Vagina (tissue), 2 donors: Measurements from ENCODE around the gene ACAP1. TPM values are rescaled to one million over a fixed set of nuclear protein-coding genes. Genes with fewer than 3 reads are reported as not detected.
A peak's percentile ranks its signal among the peaks of the same experiment; 100 is the strongest.

Experiments used
- DNase-seq, 2 donors: peaks; one replicate each; pipeline ENCODE4 v3.0.0-alpha.2; 2017; ENCODE audit errors: extremely low spot score in 2 of 2
- H3K27ac ChIP-seq: fragments of 200-600 bp; sonication (generic); one replicate; pipeline ENCODE4 v1.5.1; 2019
- H3K27me3 ChIP-seq: fragments of 200-600 bp; sonication (generic); one replicate; pipeline ENCODE4 v1.5.1; 2019
- H3K36me3 ChIP-seq, 2 donors: fragments of 200-600 bp; sonication (generic); one replicate each; pipeline ENCODE4 v1.5.1; 2017 to 2019
- H3K4me1 ChIP-seq: fragments of 200-600 bp; sonication (generic); one replicate; pipeline ENCODE4 v1.5.1; 2019
- H3K4me3 ChIP-seq, 2 donors: fragments of 200-600 bp; sonication (generic); 1 replicate in 1 of 2; 2 replicates in 1 of 2; pipeline ENCODE4 v1.5.1; 2016 to 2019
- H3K9me3 ChIP-seq: fragments of 200-600 bp; sonication (generic); one replicate; pipeline ENCODE4 v1.5.1; 2019
- CTCF ChIP-seq, 3 experiments: fragments of 450-650 bp in 2 of 3; fragments of 200-600 bp in 1 of 3; sonication (generic) in 1 of 3; IDR thresholded peaks; one replicate each; pipeline ENCODE4 v1.5.1; 2017 to 2019; ENCODE audit warnings: antibody characterized with exemption in 3 of 3, mild to moderate bottlenecking in 2 of 3, moderate library complexity in 2 of 3
- POLR2A ChIP-seq, 2 donors: fragments of 450-650 bp; IDR thresholded peaks; one replicate each; pipeline ENCODE4 v1.6.1; 2017; ENCODE audit warnings: antibody characterized with exemption in 2 of 2, mild to moderate bottlenecking in 2 of 2, moderate library complexity in 2 of 2
- POLR2AphosphoS5 ChIP-seq, 2 donors: sonication (generic); formaldehyde crosslinking; IDR thresholded peaks; one replicate each; pipeline ENCODE4 v1.9.0; 2017; ENCODE audit warnings: antibody characterized with exemption in 2 of 2, mild to moderate bottlenecking in 2 of 2, low read depth in 1 of 2; ENCODE audit not compliant: insufficient read depth in 1 of 2
- intact Hi-C: fragments of 100-400 bp; cut with DNase I; formaldehyde crosslinking; loops from one replicate; pipeline ENCODE4 v1.15.1; 2023
- total RNA-seq: library from RNA; depleted of rRNA; stranded (reverse); fragments of >200 nt; gene quantifications from one replicate; pipeline ENCODE4 v1.2.3, GENCODE V29; 2016

ACAP1 gene
- total RNA-seq, 1 donor from 2014 or later: 7.6 TPM

- H3K27ac ChIP-seq: no peak overlapping the region
- peaks cover 14% of the 10 kb centered on the region for H3K4me1 ChIP-seq
- H3K9me3 ChIP-seq: no peaks in the 10 kb centered on the region
- intact Hi-C loops: no loop called here
- no peaks in the 10 kb centered on the region for H3K27me3 ChIP-seq
- no peak for DNase-seq
- peak; percentile 49 to 60 (median 56) for TF ChIP-seq CTCF (IDR thresholded peaks at IDR 0.05)
- TF ChIP-seq POLR2AphosphoS5 (IDR thresholded peaks at IDR 0.05; ENCODE audit: insufficient read depth in 1 of 2, low read depth in 1 of 2): no peak
- TF ChIP-seq POLR2A (IDR thresholded peaks at IDR 0.05): no peak
- peaks cover 0 to 56% of the 10 kb centered on the region in 2 donors for H3K36me3 ChIP-seq
- no peak overlapping the region for H3K4me3 ChIP-seq
Measured at GRCh38 chr17:7323731-7324437, 12.4 kb upstream of the ACAP1 start.

GRCh38 chr17:7324438-7324779 lies 11.9 kb upstream of the ACAP1 start:
- Histone ChIP-seq H3K4me1 (peaks cover 14% of the 10 kb centered on the region), H3K9me3 (no peaks in the 10 kb centered on the region), H3K4me3 (no peak overlapping the region), H3K36me3 (peaks cover 0 to 51% of the 10 kb centered on the region in 2 donors), H3K27ac (no peak overlapping the region), H3K27me3 (no peaks in the 10 kb centered on the region)
- no peak for DNase-seq
- TF ChIP-seq POLR2AphosphoS5 (IDR thresholded peaks at IDR 0.05; ENCODE audit: insufficient read depth in 1 of 2, low read depth in 1 of 2) (no peak), POLR2A (IDR thresholded peaks at IDR 0.05) (no peak), CTCF (IDR thresholded peaks at IDR 0.05) (no peak)
- intact Hi-C loops: no loop called here

- TF ChIP-seq POLR2AphosphoS5 (IDR thresholded peaks at IDR 0.05; ENCODE audit: insufficient read depth in 1 of 2, low read depth in 1 of 2) (no peak), POLR2A (IDR thresholded peaks at IDR 0.05) (no peak), CTCF (IDR thresholded peaks at IDR 0.05) (no peak)
- intact Hi-C loops: no loop called here
- Histone ChIP-seq H3K36me3 (peaks cover 0 to 51% of the 10 kb centered on the region in 2 donors), H3K9me3 (no peaks in the 10 kb centered on the region), H3K4me1 (peaks cover 14% of the 10 kb centered on the region), H3K27me3 (no peaks in the 10 kb centered on the region), H3K4me3 (no peak overlapping the region), H3K27ac (no peak overlapping the region)
- DNase-seq: no peak
Measured at GRCh38 chr17:7325031-7325528, 11.2 kb upstream of the ACAP1 start.

DNA sequence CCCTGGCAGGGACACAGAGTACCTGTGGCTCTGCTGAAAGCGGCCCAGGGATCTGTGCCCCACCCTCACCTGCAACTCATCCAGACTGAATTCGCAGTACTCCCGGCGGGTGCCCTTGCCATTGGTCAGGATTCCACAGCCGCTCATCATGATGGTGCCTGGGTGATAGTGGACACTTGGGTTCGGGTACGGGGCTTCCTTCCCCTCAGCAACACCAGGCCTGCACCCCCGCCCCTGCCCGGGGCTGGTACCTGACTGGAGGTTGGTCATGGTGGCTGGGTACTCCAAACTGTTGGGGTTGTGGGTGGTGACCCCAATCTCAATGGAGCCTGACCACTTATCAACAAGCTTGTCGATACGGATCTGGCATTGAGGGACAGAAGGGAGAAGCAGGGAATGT lies 10.1 kb upstream of the ACAP1 start:
- intact Hi-C loops: no loop called here
- Histone ChIP-seq H3K4me3 (no peak overlapping the region), H3K36me3 (peaks cover 0 to 42% of the 10 kb centered on the region in 2 donors), H3K9me3 (no peaks in the 10 kb centered on the region), H3K27ac (no peak overlapping the region), H3K4me1 (peaks cover 22% of the 10 kb centered on the region), H3K27me3 (no peaks in the 10 kb centered on the region)
- TF ChIP-seq CTCF (IDR thresholded peaks at IDR 0.05) (no peak), POLR2AphosphoS5 (IDR thresholded peaks at IDR 0.05; ENCODE audit: insufficient read depth in 1 of 2, low read depth in 1 of 2) (no peak)
- DNase-seq: no peak

DNA sequence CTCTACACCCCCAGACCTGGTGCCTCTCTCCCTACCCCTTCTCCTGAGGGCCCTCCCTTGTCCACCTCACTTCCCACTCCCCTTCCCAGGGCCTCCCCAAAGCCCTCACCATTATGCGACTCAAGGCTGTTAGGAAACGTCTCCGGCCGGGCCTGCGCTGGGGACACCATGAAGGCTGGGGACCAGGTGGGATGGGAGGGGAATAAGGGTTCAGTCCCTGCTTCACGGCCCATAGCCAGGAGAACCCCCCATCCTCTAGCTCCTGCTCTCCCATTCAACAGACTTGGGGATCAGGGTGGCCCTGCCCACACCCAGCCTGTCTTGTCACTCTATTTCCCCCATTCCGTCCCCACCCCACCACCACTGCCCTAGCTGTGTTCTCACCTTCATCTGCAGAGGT lies 9.3 kb upstream of the ACAP1 start:
- H3K36me3 ChIP-seq: peaks cover 0 to 34% of the 10 kb centered on the region in 2 donors

More for the DNA sequence above, 9.3 kb upstream of the ACAP1 start:
- DNase-seq: no peak
- intact Hi-C loops: no loop called here
- H3K27ac ChIP-seq: no peak overlapping the region
- no peaks in the 10 kb centered on the region for H3K9me3 ChIP-seq
- H3K27me3 ChIP-seq: no peaks in the 10 kb centered on the region
- no peak overlapping the region for H3K4me3 ChIP-seq
- TF ChIP-seq POLR2A (IDR thresholded peaks at IDR 0.05) (no peak), POLR2AphosphoS5 (IDR thresholded peaks at IDR 0.05; ENCODE audit: insufficient read depth in 1 of 2, low read depth in 1 of 2) (no peak), CTCF (IDR thresholded peaks at IDR 0.05) (no peak)
- H3K4me1 ChIP-seq: peaks cover 22% of the 10 kb centered on the region
